ENCODE results near the gene NELFB. TPM values are rescaled to one million over a fixed set of nuclear protein-coding genes. Genes with fewer than 3 reads are reported as not detected.

The NELFB gene
- total RNA-seq, 1 donor from 2014 or later: 33.9 TPM

GRCh38 chr9:137296670-137297664, 41.8 kb downstream of the NELFB start:
- H3K27me3 ChIP-seq (ENCODE audit: control insufficient read depth in 3 of 3, insufficient read depth in 3 of 3, low read length in 3 of 3): peaks cover 51 to 77% (median 70%) of the 10 kb centered on the region in 3 donors
- peaks cover 6 to 26% (median 14%) of the 10 kb centered on the region in 3 donors for H3K4me1 ChIP-seq (ENCODE audit: control insufficient read depth in 3 of 3, insufficient read depth in 3 of 3, low read length in 3 of 3)
- H3K4me3 ChIP-seq (ENCODE audit: low read length in 3 of 3): peak overlapping the region; percentile 15 to 60 (median 31)
- H3K36me3 ChIP-seq (ENCODE audit: control insufficient read depth in 3 of 3, insufficient read depth in 3 of 3, low read length in 3 of 3): no peaks in the 10 kb centered on the region
- H3K9ac ChIP-seq (ENCODE audit: low read depth in 1 of 3, low read length in 3 of 3): peak overlapping the region in 1 of 3 donors; percentile 64
- H3K9me3 ChIP-seq (ENCODE audit: control insufficient read depth in 3 of 3, low read length in 3 of 3): peaks cover 0 to 3% (median 3%) of the 10 kb centered on the region in 3 donors
- H3K27ac ChIP-seq (ENCODE audit: low read depth, low read length): peak overlapping the region; percentile 74

- peak overlapping the region; percentile 50 for H3K27ac ChIP-seq (ENCODE audit: low read depth, low read length)
- peaks cover 8 to 26% (median 14%) of the 10 kb centered on the region in 3 donors for H3K4me1 ChIP-seq (ENCODE audit: control insufficient read depth in 3 of 3, insufficient read depth in 3 of 3, low read length in 3 of 3)
- H3K4me3 ChIP-seq (ENCODE audit: low read length in 3 of 3): no peak overlapping the region
- peak overlapping the region in 1 of 3 donors; percentile 60 for H3K9ac ChIP-seq (ENCODE audit: low read depth in 1 of 3, low read length in 3 of 3)
- no peaks in the 10 kb centered on the region for H3K36me3 ChIP-seq (ENCODE audit: control insufficient read depth in 3 of 3, insufficient read depth in 3 of 3, low read length in 3 of 3)
- peaks cover 48 to 80% (median 68%) of the 10 kb centered on the region in 3 donors for H3K27me3 ChIP-seq (ENCODE audit: control insufficient read depth in 3 of 3, insufficient read depth in 3 of 3, low read length in 3 of 3)
- peaks cover 0 to 3% (median 3%) of the 10 kb centered on the region in 3 donors for H3K9me3 ChIP-seq (ENCODE audit: control insufficient read depth in 3 of 3, low read length in 3 of 3)
Observed at GRCh38 chr9:137297966-137298365, 42.8 kb downstream of the NELFB start.

- Histone ChIP-seq H3K4me3 (ENCODE audit: low read length in 3 of 3) (peak overlapping the region; percentile 11 to 66 (median 46)), H3K27ac (ENCODE audit: low read depth, low read length) (peak overlapping the region; percentile 50), H3K4me1 (ENCODE audit: control insufficient read depth in 3 of 3, insufficient read depth in 3 of 3, low read length in 3 of 3) (peaks cover 14 to 31% (median 16%) of the 10 kb centered on the region in 3 donors), H3K9ac (ENCODE audit: low read depth in 1 of 3, low read length in 3 of 3) (peak overlapping the region in 2 of 3 donors; percentile 27 to 60), H3K9me3 (ENCODE audit: control insufficient read depth in 3 of 3, low read length in 3 of 3) (peaks cover 0 to 3% (median 3%) of the 10 kb centered on the region in 3 donors), H3K27me3 (ENCODE audit: control insufficient read depth in 3 of 3, insufficient read depth in 3 of 3, low read length in 3 of 3) (peaks cover 46 to 79% (median 67%) of the 10 kb centered on the region in 3 donors), H3K36me3 (ENCODE audit: control insufficient read depth in 3 of 3, insufficient read depth in 3 of 3, low read length in 3 of 3) (no peaks in the 10 kb centered on the region)
Observed at GRCh38 chr9:137298401-137299202, 43.5 kb downstream of the NELFB start.

GRCh38 chr9:137299203-137299565, 44.1 kb downstream of the NELFB start:
- Histone ChIP-seq H3K36me3 (ENCODE audit: control insufficient read depth in 3 of 3, insufficient read depth in 3 of 3, low read length in 3 of 3) (no peaks in the 10 kb centered on the region), H3K27me3 (ENCODE audit: control insufficient read depth in 3 of 3, insufficient read depth in 3 of 3, low read length in 3 of 3) (peaks cover 41 to 79% (median 67%) of the 10 kb centered on the region in 3 donors), H3K9me3 (ENCODE audit: control insufficient read depth in 3 of 3, low read length in 3 of 3) (peaks cover 0 to 3% (median 2%) of the 10 kb centered on the region in 3 donors), H3K27ac (ENCODE audit: low read depth, low read length) (peak overlapping the region; percentile 50), H3K4me3 (ENCODE audit: low read length in 3 of 3) (peak overlapping the region; percentile 11 to 66 (median 46)), H3K9ac (ENCODE audit: low read depth in 1 of 3, low read length in 3 of 3) (peak overlapping the region in 2 of 3 donors; percentile 27 to 60), H3K4me1 (ENCODE audit: control insufficient read depth in 3 of 3, insufficient read depth in 3 of 3, low read length in 3 of 3) (peaks cover 18 to 35% (median 20%) of the 10 kb centered on the region in 3 donors)

GRCh38 chr9:137299938-137300337, 44.8 kb downstream of the NELFB start:
- Histone ChIP-seq H3K27ac (ENCODE audit: low read depth, low read length) (no peak overlapping the region), H3K4me3 (ENCODE audit: low read length in 3 of 3) (peak overlapping the region in 2 of 3 donors; percentile 41 to 49), H3K9ac (ENCODE audit: low read depth in 1 of 3, low read length in 3 of 3) (peak overlapping the region in 2 of 3 donors; percentile 20 to 57), H3K36me3 (ENCODE audit: control insufficient read depth in 3 of 3, insufficient read depth in 3 of 3, low read length in 3 of 3) (no peaks in the 10 kb centered on the region), H3K27me3 (ENCODE audit: control insufficient read depth in 3 of 3, insufficient read depth in 3 of 3, low read length in 3 of 3) (peaks cover 34 to 78% (median 64%) of the 10 kb centered on the region in 3 donors), H3K4me1 (ENCODE audit: control insufficient read depth in 3 of 3, insufficient read depth in 3 of 3, low read length in 3 of 3) (peaks cover 25 to 41% (median 27%) of the 10 kb centered on the region in 3 donors), H3K9me3 (ENCODE audit: control insufficient read depth in 3 of 3, low read length in 3 of 3) (no peaks in the 10 kb centered on the region)

- no peaks in the 10 kb centered on the region for H3K9me3 ChIP-seq (ENCODE audit: control insufficient read depth in 3 of 3, low read length in 3 of 3)
- peak overlapping the region; percentile 43 to 62 (median 56) for H3K4me3 ChIP-seq (ENCODE audit: low read length in 3 of 3)
- no peaks in the 10 kb centered on the region for H3K36me3 ChIP-seq (ENCODE audit: control insufficient read depth in 3 of 3, insufficient read depth in 3 of 3, low read length in 3 of 3)
- H3K27ac ChIP-seq (ENCODE audit: low read depth, low read length): peak overlapping the region; percentile 56
- H3K9ac ChIP-seq (ENCODE audit: low read depth in 1 of 3, low read length in 3 of 3): peak overlapping the region; percentile 43 to 74 (median 45)
- peaks cover 32 to 45% (median 33%) of the 10 kb centered on the region in 3 donors for H3K4me1 ChIP-seq (ENCODE audit: control insufficient read depth in 3 of 3, insufficient read depth in 3 of 3, low read length in 3 of 3)
- H3K27me3 ChIP-seq (ENCODE audit: control insufficient read depth in 3 of 3, insufficient read depth in 3 of 3, low read length in 3 of 3): peaks cover 34 to 79% (median 67%) of the 10 kb centered on the region in 3 donors
Observed at GRCh38 chr9:137300567-137301080, 45.5 kb downstream of the NELFB start.

GRCh38 chr9:137301081-137301947, 46.2 kb downstream of the NELFB start:
- peak overlapping the region; percentile 43 to 74 (median 45) for H3K9ac ChIP-seq (ENCODE audit: low read depth in 1 of 3, low read length in 3 of 3)
- H3K27ac ChIP-seq (ENCODE audit: low read depth, low read length): peak overlapping the region; percentile 56
- peaks cover 38 to 50% (median 40%) of the 10 kb centered on the region in 3 donors for H3K4me1 ChIP-seq (ENCODE audit: control insufficient read depth in 3 of 3, insufficient read depth in 3 of 3, low read length in 3 of 3)
- peaks cover 38 to 83% (median 69%) of the 10 kb centered on the region in 3 donors for H3K27me3 ChIP-seq (ENCODE audit: control insufficient read depth in 3 of 3, insufficient read depth in 3 of 3, low read length in 3 of 3)
- no peaks in the 10 kb centered on the region for H3K9me3 ChIP-seq (ENCODE audit: control insufficient read depth in 3 of 3, low read length in 3 of 3)
- no peaks in the 10 kb centered on the region for H3K36me3 ChIP-seq (ENCODE audit: control insufficient read depth in 3 of 3, insufficient read depth in 3 of 3, low read length in 3 of 3)
- peak overlapping the region; percentile 71 to 76 (median 76) for H3K4me3 ChIP-seq (ENCODE audit: low read length in 3 of 3)

GRCh38 chr9:137302118-137302448, 47.0 kb downstream of the NELFB start, which contains the start of gene NRARP:
Gene NRARP, minus strand, starts transcription at chr9:137302271. Its CDS starts 343 bp downstream, at chr9:137301928.
- Histone ChIP-seq H3K9ac (ENCODE audit: low read depth in 1 of 3, low read length in 3 of 3) (peak within 1 kb of the TSS in 2 of 3 donors; percentile 38 to 74), H3K4me1 (ENCODE audit: control insufficient read depth in 3 of 3, insufficient read depth in 3 of 3, low read length in 3 of 3) (peaks cover 43 to 50% (median 48%) of the 10 kb centered on the region in 3 donors), H3K4me3 (ENCODE audit: low read length in 3 of 3) (peak within 1 kb of the TSS; percentile 71 to 76 (median 76)), H3K36me3 (ENCODE audit: control insufficient read depth in 3 of 3, insufficient read depth in 3 of 3, low read length in 3 of 3) (no peaks in the 10 kb centered on the region), H3K27ac (ENCODE audit: low read depth, low read length) (peak within 1 kb of the TSS; percentile 62), H3K27me3 (ENCODE audit: control insufficient read depth in 3 of 3, insufficient read depth in 3 of 3, low read length in 3 of 3) (peaks cover 33 to 83% (median 69%) of the 10 kb centered on the region in 3 donors), H3K9me3 (ENCODE audit: control insufficient read depth in 3 of 3, low read length in 3 of 3) (no peaks in the 10 kb centered on the region)
